ENCODE data around the gene PDHX. TPM values are rescaled to one million over a fixed set of nuclear protein-coding genes. Genes with fewer than 3 reads are reported as not detected.

Gene PDHX
- total RNA-seq, 1 experiment from 2014 or later, result 43.4 TPM

GRCh38 chr11:34988294-34989255 is 72.2 kb downstream of the PDHX start:
- ATAC-seq (no peak), DNase-seq (ENCODE audit: low spot score) (no peak)
- H3K27me3 Mint-ChIP-seq (ENCODE audit: low read depth), result no peaks in the 10 kb centered on the region
- H3K36me3 Mint-ChIP-seq, result peaks cover 20% of the 10 kb centered on the region
- ChIA-PET POLR2A (no interaction called here), CTCF (no interaction called here)
- H3K4me1 Mint-ChIP-seq, result no peaks in the 10 kb centered on the region
- no peaks in the 10 kb centered on the region for H3K9me3 Mint-ChIP-seq
- H3K4me3 Mint-ChIP-seq, result no peak overlapping the region
- H3K27ac Mint-ChIP-seq, result no peak overlapping the region
- TF ChIP-seq USF1 (CRISPR knock-in tag; IDR thresholded peaks at IDR 0.05) (no peak), JAZF1 (CRISPR knock-in tag; IDR thresholded peaks at IDR 0.05) (no peak), FOXK1 (CRISPR knock-in tag; IDR thresholded peaks at IDR 0.05) (no peak), NFE2L1 (CRISPR knock-in tag; IDR thresholded peaks at IDR 0.05) (no peak), PRRX2 (CRISPR knock-in tag; IDR thresholded peaks at IDR 0.05) (no peak), ZNF138 (CRISPR knock-in tag; conservative IDR thresholded peaks at IDR 0.05) (no peak), GTF2I (CRISPR knock-in tag; conservative IDR thresholded peaks at IDR 0.05) (no peak), ZNF425 (CRISPR knock-in tag; conservative IDR thresholded peaks at IDR 0.05) (no peak), ZNF671 (CRISPR knock-in tag; IDR thresholded peaks at IDR 0.05) (no peak)
- TF ChIP-seq, protein P1, sequence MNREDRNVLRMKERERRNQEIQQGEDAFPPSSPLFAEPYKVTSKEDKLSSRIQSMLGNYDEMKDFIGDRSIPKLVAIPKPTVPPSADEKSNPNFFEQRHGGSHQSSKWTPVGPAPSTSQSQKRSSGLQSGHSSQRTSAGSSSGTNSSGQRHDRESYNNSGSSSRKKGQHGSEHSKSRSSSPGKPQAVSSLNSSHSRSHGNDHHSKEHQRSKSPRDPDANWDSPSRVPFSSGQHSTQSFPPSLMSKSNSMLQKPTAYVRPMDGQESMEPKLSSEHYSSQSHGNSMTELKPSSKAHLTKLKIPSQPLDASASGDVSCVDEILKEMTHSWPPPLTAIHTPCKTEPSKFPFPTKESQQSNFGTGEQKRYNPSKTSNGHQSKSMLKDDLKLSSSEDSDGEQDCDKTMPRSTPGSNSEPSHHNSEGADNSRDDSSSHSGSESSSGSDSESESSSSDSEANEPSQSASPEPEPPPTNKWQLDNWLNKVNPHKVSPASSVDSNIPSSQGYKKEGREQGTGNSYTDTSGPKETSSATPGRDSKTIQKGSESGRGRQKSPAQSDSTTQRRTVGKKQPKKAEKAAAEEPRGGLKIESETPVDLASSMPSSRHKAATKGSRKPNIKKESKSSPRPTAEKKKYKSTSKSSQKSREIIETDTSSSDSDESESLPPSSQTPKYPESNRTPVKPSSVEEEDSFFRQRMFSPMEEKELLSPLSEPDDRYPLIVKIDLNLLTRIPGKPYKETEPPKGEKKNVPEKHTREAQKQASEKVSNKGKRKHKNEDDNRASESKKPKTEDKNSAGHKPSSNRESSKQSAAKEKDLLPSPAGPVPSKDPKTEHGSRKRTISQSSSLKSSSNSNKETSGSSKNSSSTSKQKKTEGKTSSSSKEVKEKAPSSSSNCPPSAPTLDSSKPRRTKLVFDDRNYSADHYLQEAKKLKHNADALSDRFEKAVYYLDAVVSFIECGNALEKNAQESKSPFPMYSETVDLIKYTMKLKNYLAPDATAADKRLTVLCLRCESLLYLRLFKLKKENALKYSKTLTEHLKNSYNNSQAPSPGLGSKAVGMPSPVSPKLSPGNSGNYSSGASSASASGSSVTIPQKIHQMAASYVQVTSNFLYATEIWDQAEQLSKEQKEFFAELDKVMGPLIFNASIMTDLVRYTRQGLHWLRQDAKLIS (CRISPR knock-in tag; IDR thresholded peaks at IDR 0.05; ENCODE audit: borderline replicate concordance), result no peak
- TF ChIP-seq, protein P2, sequence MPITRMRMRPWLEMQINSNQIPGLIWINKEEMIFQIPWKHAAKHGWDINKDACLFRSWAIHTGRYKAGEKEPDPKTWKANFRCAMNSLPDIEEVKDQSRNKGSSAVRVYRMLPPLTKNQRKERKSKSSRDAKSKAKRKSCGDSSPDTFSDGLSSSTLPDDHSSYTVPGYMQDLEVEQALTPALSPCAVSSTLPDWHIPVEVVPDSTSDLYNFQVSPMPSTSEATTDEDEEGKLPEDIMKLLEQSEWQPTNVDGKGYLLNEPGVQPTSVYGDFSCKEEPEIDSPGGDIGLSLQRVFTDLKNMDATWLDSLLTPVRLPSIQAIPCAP (CRISPR knock-in tag; IDR thresholded peaks at IDR 0.05), result no peak
- TF ChIP-seq, protein P3, sequence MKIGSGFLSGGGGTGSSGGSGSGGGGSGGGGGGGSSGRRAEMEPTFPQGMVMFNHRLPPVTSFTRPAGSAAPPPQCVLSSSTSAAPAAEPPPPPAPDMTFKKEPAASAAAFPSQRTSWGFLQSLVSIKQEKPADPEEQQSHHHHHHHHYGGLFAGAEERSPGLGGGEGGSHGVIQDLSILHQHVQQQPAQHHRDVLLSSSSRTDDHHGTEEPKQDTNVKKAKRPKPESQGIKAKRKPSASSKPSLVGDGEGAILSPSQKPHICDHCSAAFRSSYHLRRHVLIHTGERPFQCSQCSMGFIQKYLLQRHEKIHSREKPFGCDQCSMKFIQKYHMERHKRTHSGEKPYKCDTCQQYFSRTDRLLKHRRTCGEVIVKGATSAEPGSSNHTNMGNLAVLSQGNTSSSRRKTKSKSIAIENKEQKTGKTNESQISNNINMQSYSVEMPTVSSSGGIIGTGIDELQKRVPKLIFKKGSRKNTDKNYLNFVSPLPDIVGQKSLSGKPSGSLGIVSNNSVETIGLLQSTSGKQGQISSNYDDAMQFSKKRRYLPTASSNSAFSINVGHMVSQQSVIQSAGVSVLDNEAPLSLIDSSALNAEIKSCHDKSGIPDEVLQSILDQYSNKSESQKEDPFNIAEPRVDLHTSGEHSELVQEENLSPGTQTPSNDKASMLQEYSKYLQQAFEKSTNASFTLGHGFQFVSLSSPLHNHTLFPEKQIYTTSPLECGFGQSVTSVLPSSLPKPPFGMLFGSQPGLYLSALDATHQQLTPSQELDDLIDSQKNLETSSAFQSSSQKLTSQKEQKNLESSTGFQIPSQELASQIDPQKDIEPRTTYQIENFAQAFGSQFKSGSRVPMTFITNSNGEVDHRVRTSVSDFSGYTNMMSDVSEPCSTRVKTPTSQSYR (CRISPR knock-in tag; IDR thresholded peaks at IDR 0.05), result no peak

GRCh38 chr11:34990916-34991315 is 74.5 kb downstream of the PDHX start:
- POLR2A ChIA-PET, result no interaction called here
- Mint-ChIP-seq H3K4me3 (no peak overlapping the region), H3K4me1 (no peaks in the 10 kb centered on the region), H3K36me3 (peaks cover 2% of the 10 kb centered on the region; the same call in 1 of the 2 replicates), H3K9me3 (no peaks in the 10 kb centered on the region), H3K27ac (no peak overlapping the region), H3K27me3 (ENCODE audit: low read depth) (no peaks in the 10 kb centered on the region)
- CTCF ChIA-PET, result no interaction called here
- ATAC-seq (no peak), DNase-seq (ENCODE audit: low spot score) (no peak)
- TF ChIP-seq USF2 (CRISPR knock-in tag; IDR thresholded peaks at IDR 0.05), result no peak
- TF ChIP-seq PREB (CRISPR knock-in tag; IDR thresholded peaks at IDR 0.05; ENCODE audit: borderline replicate concordance), result no peak
- TF ChIP-seq PRDM15 (CRISPR knock-in tag; IDR thresholded peaks at IDR 0.05), result no peak
- no peak for TF ChIP-seq TCF7 (CRISPR knock-in tag; IDR thresholded peaks at IDR 0.05; ENCODE audit: low read depth)
